ENCODE results near the gene COPZ1. TPM values are rescaled to one million over a fixed set of nuclear protein-coding genes. Genes with fewer than 3 reads are reported as not detected.
A peak's percentile ranks its signal among the peaks of the same experiment; 100 is the strongest.

Gene COPZ1
- total and polyA plus RNA-seq, 9 of the 15 experiments (the other 6 are each of a cell fraction or from before 2014, with no cell fraction given), result 137 to 487 (median 233) TPM

- no peak for TF ChIP-seq SREBF1 (IDR thresholded peaks at IDR 0.05; ENCODE audit: borderline replicate concordance, low read depth, low read length)
- TF ChIP-seq ZNF347 (CRISPR knock-in tag; IDR thresholded peaks at IDR 0.05; ENCODE audit: low read depth), result no peak
- no peak for TF ChIP-seq KLF13 (tag; IDR thresholded peaks at IDR 0.05; ENCODE audit: borderline replicate concordance, low read depth)
- TF ChIP-seq E2F3 (CRISPR knock-in tag; IDR thresholded peaks at IDR 0.05), result no peak
- peak; percentile 77; the same call in 1 of the 2 replicates for TF ChIP-seq ZNF717 (CRISPR knock-in tag; IDR thresholded peaks at IDR 0.05)
- no peak for TF ChIP-seq JUNB (CRISPR knock-in tag; conservative IDR thresholded peaks at IDR 0.05)
- no peak for TF ChIP-seq RBM34 (IDR thresholded peaks at IDR 0.05; ENCODE audit: borderline replicate concordance, insufficient read depth, low read length)
- no peak for TF ChIP-seq ZKSCAN3 (CRISPR knock-in tag; IDR thresholded peaks at IDR 0.05)
- TF ChIP-seq MAFG (tag; conservative IDR thresholded peaks at IDR 0.05), result no peak
- no peak for TF ChIP-seq ZNF79 (CRISPR knock-in tag; IDR thresholded peaks at IDR 0.05; ENCODE audit: low read depth)
- peak; percentile 48; the same call in 1 of the 2 replicates for TF ChIP-seq KLF10 (CRISPR knock-in tag; IDR thresholded peaks at IDR 0.05)
- no peak for TF ChIP-seq TEAD1 (CRISPR knock-in tag; IDR thresholded peaks at IDR 0.05)
- TF ChIP-seq HMBOX1 (IDR thresholded peaks at IDR 0.05), result 0 out of 2 replicates have a peak, but pooled peaks have one; percentile 26
- TF ChIP-seq MAX (CRISPR knock-in tag; IDR thresholded peaks at IDR 0.05), result no peak
- peak in 1 of 2 experiments; percentile 24; a peak in 1 of 4 replicates for TF ChIP-seq RCOR1 (IDR thresholded peaks at IDR 0.05; ENCODE audit: borderline replicate concordance in 1 of 2, low read depth in 2 of 2, low read length in 2 of 2)
- no peak for TF ChIP-seq DIDO1 (tag; IDR thresholded peaks at IDR 0.05; ENCODE audit: low read depth)
- TF ChIP-seq TFAP4 (CRISPR knock-in tag; IDR thresholded peaks at IDR 0.05; ENCODE audit: borderline replicate concordance), result no peak
- TF ChIP-seq NCOA1 (IDR thresholded peaks at IDR 0.05; ENCODE audit: low read depth), result no peak
- TF ChIP-seq PTRF (tag; IDR thresholded peaks at IDR 0.05), result no peak
- TF ChIP-seq ZNF217 (CRISPR knock-in tag; IDR thresholded peaks at IDR 0.05), result no peak
- no peak for TF ChIP-seq GABPA (tag; conservative IDR thresholded peaks at IDR 0.05; ENCODE audit: low read depth)
- no peak for TF ChIP-seq SRSF1 (IDR thresholded peaks at IDR 0.05; ENCODE audit: low read depth, low read length)
- TF ChIP-seq, protein P1, sequence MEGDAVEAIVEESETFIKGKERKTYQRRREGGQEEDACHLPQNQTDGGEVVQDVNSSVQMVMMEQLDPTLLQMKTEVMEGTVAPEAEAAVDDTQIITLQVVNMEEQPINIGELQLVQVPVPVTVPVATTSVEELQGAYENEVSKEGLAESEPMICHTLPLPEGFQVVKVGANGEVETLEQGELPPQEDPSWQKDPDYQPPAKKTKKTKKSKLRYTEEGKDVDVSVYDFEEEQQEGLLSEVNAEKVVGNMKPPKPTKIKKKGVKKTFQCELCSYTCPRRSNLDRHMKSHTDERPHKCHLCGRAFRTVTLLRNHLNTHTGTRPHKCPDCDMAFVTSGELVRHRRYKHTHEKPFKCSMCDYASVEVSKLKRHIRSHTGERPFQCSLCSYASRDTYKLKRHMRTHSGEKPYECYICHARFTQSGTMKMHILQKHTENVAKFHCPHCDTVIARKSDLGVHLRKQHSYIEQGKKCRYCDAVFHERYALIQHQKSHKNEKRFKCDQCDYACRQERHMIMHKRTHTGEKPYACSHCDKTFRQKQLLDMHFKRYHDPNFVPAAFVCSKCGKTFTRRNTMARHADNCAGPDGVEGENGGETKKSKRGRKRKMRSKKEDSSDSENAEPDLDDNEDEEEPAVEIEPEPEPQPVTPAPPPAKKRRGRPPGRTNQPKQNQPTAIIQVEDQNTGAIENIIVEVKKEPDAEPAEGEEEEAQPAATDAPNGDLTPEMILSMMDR (IDR thresholded peaks at IDR 0.05 in 2 of 3, conservative IDR thresholded peaks at IDR 0.05 in 1 of 3; ENCODE audit: insufficient read depth in 2 of 3, low read depth in 1 of 3, low read length in 3 of 3), result peak; percentile 79 to 88 (median 84)
- TF ChIP-seq SNAPC5 (CRISPR knock-in tag; IDR thresholded peaks at IDR 0.05), result no peak
- no peak for TF ChIP-seq TCF3 (CRISPR knock-in tag; IDR thresholded peaks at IDR 0.05)
- peak; percentile 95 for TF ChIP-seq TRIM28 (IDR thresholded peaks at IDR 0.05)
- TF ChIP-seq SIN3A (IDR thresholded peaks at IDR 0.05; ENCODE audit: borderline replicate concordance in 2 of 2, control insufficient read depth in 1 of 2, low read depth in 2 of 2, low read length in 2 of 2), result no peak
Observed at GRCh38 chr12:54394281-54394719, 69.4 kb downstream of the COPZ1 start (continued).
